ENCODE measurements around the gene PIEZO1.

DNA sequence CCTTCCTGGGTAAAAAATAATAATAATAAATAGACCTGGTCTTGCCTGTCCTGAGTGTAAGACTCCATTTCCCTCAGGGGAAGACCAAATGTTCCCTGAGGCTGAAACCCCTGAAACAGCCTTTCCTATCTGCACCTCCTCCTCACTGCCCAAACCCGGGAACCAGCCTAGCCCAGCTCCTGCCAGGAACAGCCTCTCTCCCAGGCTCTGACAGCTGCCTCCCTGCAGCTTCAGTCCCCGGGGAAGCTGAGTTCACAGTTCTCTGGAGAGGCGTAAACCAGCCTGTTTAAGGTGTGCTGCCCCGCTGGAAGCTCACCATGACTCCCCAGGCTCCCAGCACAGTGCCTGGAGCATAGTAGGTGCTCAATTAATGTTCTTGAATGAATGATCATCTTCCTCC, 11.3 kb upstream of the PIEZO1 start:
- no peak for TF ChIP-seq POLR2A (conservative IDR thresholded peaks at IDR 0.05)
- TF ChIP-seq E2F8 (IDR thresholded peaks at IDR 0.05; ENCODE audit: low read depth, partially characterized antibody) = no peak
- TF ChIP-seq RBM17 (IDR thresholded peaks at IDR 0.05; ENCODE audit: borderline replicate concordance, low read depth, low read length) = no peak
- TF ChIP-seq E2F5 (CRISPR knock-in tag; IDR thresholded peaks at IDR 0.05) = no peak
- TF ChIP-seq ZNF740 (CRISPR knock-in tag; IDR thresholded peaks at IDR 0.05) = no peak
- no peak for TF ChIP-seq ZNF740 (tag; IDR thresholded peaks at IDR 0.05)
- no peak for TF ChIP-seq TAF1 (IDR thresholded peaks at IDR 0.05; ENCODE audit: control insufficient read depth, extremely low read depth, insufficient read depth, low read length, severe bottlenecking)
- no peak for TF ChIP-seq CBX1 (IDR thresholded peaks at IDR 0.05; ENCODE audit: low read depth)
- TF ChIP-seq JUNB (CRISPR knock-in tag; conservative IDR thresholded peaks at IDR 0.05) = no peak
- no peak for TF ChIP-seq YY1 (IDR thresholded peaks at IDR 0.05; ENCODE audit: borderline replicate concordance in 1 of 3, control insufficient read depth in 1 of 3, extremely low read depth in 1 of 3, insufficient read depth in 3 of 3, insufficient read length in 1 of 3, insufficient replicate concordance in 2 of 3, low read depth in 1 of 3, low read length in 2 of 3)
- TF ChIP-seq ZBED1 (IDR thresholded peaks at IDR 0.05) = no peak
- TF ChIP-seq ZKSCAN8 (CRISPR knock-in tag; IDR thresholded peaks at IDR 0.05) = no peak
- TF ChIP-seq, protein P1, sequence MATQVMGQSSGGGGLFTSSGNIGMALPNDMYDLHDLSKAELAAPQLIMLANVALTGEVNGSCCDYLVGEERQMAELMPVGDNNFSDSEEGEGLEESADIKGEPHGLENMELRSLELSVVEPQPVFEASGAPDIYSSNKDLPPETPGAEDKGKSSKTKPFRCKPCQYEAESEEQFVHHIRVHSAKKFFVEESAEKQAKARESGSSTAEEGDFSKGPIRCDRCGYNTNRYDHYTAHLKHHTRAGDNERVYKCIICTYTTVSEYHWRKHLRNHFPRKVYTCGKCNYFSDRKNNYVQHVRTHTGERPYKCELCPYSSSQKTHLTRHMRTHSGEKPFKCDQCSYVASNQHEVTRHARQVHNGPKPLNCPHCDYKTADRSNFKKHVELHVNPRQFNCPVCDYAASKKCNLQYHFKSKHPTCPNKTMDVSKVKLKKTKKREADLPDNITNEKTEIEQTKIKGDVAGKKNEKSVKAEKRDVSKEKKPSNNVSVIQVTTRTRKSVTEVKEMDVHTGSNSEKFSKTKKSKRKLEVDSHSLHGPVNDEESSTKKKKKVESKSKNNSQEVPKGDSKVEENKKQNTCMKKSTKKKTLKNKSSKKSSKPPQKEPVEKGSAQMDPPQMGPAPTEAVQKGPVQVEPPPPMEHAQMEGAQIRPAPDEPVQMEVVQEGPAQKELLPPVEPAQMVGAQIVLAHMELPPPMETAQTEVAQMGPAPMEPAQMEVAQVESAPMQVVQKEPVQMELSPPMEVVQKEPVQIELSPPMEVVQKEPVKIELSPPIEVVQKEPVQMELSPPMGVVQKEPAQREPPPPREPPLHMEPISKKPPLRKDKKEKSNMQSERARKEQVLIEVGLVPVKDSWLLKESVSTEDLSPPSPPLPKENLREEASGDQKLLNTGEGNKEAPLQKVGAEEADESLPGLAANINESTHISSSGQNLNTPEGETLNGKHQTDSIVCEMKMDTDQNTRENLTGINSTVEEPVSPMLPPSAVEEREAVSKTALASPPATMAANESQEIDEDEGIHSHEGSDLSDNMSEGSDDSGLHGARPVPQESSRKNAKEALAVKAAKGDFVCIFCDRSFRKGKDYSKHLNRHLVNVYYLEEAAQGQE (IDR thresholded peaks at IDR 0.05; ENCODE audit: borderline replicate concordance) = no peak
- TF ChIP-seq, protein P1 (CRISPR knock-in tag; IDR thresholded peaks at IDR 0.05; ENCODE audit: low read depth) = no peak
- no peak for TF ChIP-seq SETDB1 (IDR thresholded peaks at IDR 0.05; ENCODE audit: low read length)
- TF ChIP-seq, protein P2, sequence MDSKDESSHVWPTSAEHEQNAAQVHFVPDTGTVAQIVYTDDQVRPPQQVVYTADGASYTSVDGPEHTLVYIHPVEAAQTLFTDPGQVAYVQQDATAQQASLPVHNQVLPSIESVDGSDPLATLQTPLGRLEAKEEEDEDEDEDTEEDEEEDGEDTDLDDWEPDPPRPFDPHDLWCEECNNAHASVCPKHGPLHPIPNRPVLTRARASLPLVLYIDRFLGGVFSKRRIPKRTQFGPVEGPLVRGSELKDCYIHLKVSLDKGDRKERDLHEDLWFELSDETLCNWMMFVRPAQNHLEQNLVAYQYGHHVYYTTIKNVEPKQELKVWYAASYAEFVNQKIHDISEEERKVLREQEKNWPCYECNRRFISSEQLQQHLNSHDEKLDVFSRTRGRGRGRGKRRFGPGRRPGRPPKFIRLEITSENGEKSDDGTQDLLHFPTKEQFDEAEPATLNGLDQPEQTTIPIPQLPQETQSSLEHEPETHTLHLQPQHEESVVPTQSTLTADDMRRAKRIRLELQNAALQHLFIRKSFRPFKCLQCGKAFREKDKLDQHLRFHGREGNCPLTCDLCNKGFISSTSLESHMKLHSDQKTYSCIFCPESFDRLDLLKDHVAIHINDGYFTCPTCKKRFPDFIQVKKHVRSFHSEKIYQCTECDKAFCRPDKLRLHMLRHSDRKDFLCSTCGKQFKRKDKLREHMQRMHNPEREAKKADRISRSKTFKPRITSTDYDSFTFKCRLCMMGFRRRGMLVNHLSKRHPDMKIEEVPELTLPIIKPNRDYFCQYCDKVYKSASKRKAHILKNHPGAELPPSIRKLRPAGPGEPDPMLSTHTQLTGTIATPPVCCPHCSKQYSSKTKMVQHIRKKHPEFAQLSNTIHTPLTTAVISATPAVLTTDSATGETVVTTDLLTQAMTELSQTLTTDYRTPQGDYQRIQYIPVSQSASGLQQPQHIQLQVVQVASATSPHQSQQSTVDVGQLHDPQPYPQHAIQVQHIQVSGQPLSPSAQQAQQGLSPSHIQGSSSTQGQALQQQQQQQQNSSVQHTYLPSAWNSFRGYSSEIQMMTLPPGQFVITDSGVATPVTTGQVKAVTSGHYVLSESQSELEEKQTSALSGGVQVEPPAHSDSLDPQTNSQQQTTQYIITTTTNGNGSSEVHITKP (IDR thresholded peaks at IDR 0.05; ENCODE audit: partially characterized antibody) = no peak
